NT2/D1 (cell line): ENCODE measurements around the gene EIF3D.

Experiments
- SUZ12 ChIP-seq: IDR thresholded peaks from 2 replicates; pipeline ENCODE4 v1.6.1; 2011; ENCODE audit not compliant: insufficient read length, insufficient read depth; ENCODE audit errors: extremely low read depth
- YY1 ChIP-seq: IDR thresholded peaks from 2 replicates; pipeline ENCODE4 v1.6.1; 2011; ENCODE audit not compliant: insufficient read length, insufficient read depth
- ZNF274 ChIP-seq: IDR thresholded peaks from 2 replicates; pipeline ENCODE4 v1.6.1; 2011; ENCODE audit warnings: mild to moderate bottlenecking, low read depth, low read length

DNA sequence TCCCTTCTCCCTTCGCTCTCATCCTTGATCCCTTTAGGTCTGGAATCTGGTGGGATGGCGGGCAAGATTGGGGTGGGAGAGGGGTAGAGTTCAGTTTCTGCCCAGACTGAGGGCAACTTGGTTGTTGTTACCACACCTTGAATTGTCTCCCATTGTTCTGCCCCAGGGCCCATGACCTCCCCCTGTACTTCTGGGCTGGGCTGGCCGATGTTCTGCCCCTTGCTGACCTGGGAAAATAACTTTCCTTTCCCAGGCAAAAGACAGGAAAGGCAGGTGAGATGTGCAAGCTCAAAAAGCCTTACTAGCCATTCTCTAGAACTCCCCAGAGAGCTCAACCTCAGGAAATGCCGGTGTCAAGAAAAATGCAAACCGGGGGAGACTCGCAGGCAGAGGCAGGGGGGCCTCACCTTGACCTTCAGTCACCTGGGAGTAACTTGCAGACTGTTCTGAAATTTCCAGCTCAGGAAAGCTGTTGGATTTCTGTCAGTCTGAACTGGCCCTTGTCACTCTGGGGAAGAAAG lies 32.4 kb upstream of the EIF3D start:
- TF ChIP-seq ZNF274: no peak
- TF ChIP-seq SUZ12: no peak
- TF ChIP-seq YY1: no peak
